Mucosa of rectum (tissue), 2 donors: ENCODE measurements around the gene MED14.

Source experiments
- H3K27ac ChIP-seq, 2 donors: one replicate each; pipeline ENCODE4 v1.7.0; 2013; ENCODE audit warnings: inconsistent platforms in 2 of 2, low read depth in 2 of 2, low read length in 2 of 2
- H3K27me3 ChIP-seq, 2 donors: one replicate each; pipeline ENCODE4 v1.7.0; 2013; ENCODE audit warnings: low read length in 2 of 2; ENCODE audit not compliant: control insufficient read depth in 2 of 2, insufficient read depth in 2 of 2
- H3K36me3 ChIP-seq, 2 donors: one replicate each; pipeline ENCODE4 v1.7.0; 2013; ENCODE audit warnings: low read length in 2 of 2; ENCODE audit not compliant: control insufficient read depth in 2 of 2, insufficient read depth in 2 of 2
- H3K4me1 ChIP-seq, 2 donors: one replicate each; pipeline ENCODE4 v1.7.0; 2013; ENCODE audit warnings: low read length in 2 of 2, mild to moderate bottlenecking in 1 of 2; ENCODE audit not compliant: control insufficient read depth in 2 of 2, insufficient read depth in 2 of 2
- H3K4me3 ChIP-seq, 2 donors: one replicate each; pipeline ENCODE4 v1.7.0; 2013; ENCODE audit warnings: low read length in 2 of 2
- H3K9ac ChIP-seq, 2 donors: one replicate each; pipeline ENCODE4 v1.7.0; 2013; ENCODE audit warnings: low read length in 2 of 2, low read depth in 1 of 2, mild to moderate bottlenecking in 1 of 2
- H3K9me3 ChIP-seq, 2 donors: one replicate each; pipeline ENCODE4 v1.7.0; 2013; ENCODE audit warnings: low read length in 2 of 2; ENCODE audit not compliant: control insufficient read depth in 2 of 2
- donor health status: healthy.
- donor health status: Normal muscosa, but diverticular disease.

The MED14 gene

DNA sequence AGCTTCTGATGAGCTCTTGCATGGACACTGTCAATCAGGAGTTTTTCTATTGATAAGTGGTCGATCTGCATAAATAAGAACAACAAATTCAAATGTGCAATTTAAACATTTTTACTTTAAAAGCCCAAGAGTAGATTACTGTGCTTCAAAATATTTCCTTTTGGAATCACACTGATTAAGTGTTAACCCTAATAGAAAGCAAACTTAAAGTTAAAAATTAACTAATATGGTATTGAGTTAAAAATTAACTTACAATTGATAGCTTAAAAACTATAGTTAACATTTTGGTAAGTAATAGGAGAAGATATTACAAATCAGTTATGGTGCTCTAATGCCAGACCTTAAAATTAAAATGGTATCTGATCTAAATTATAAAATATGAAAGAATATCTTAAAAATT is 25.9 kb downstream of the MED14 start:
- Histone ChIP-seq H3K27me3 (no peaks in the 10 kb centered on the region), H3K4me1 (no peaks in the 10 kb centered on the region), H3K36me3 (peaks cover 6 to 22% of the 10 kb centered on the region in 2 donors), H3K4me3 (no peak overlapping the region), H3K9ac (no peak overlapping the region), H3K9me3 (no peaks in the 10 kb centered on the region), H3K27ac (no peak overlapping the region)

GRCh38 chrX:40705658-40706312 is 29.6 kb downstream of the MED14 start:
- H3K4me3 ChIP-seq = no peak overlapping the region
- no peak overlapping the region for H3K27ac ChIP-seq
- no peaks in the 10 kb centered on the region for H3K27me3 ChIP-seq
- H3K4me1 ChIP-seq = no peaks in the 10 kb centered on the region
- H3K9me3 ChIP-seq = no peaks in the 10 kb centered on the region
- H3K36me3 ChIP-seq = peaks cover 11 to 18% of the 10 kb centered on the region in 2 donors
- no peak overlapping the region for H3K9ac ChIP-seq

DNA sequence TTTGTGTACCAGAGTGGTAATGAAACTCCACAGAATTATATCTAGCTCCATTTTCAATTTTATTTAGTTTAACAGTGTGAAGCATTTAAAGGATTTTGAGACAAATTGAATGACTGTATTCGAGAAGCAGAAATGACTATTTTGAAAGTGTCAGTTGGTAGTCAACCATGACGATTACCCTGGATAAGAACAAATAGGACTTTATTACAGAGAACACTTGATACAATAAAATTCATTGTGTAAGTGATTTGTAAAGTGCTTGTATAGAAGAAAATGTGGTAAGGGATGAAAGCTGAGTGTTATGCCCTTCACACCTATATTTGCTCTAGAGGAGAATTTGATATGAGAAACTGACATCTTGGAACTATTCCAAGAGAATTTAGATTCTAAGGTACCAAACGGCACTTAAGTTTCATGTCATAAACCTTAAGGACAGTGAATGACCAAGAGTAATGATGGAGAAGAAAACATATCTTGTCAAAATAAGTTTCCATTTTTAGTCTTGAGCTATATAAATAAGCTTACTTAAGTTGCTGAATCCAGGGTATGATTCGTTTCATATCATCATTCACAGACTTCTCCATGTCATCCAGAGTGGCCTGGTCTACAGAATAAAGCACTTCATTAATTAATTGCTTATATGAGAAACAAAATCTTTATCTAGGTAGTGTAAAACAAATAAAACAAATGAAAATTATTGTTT is 34.6 kb downstream of the MED14 start:
- no peak overlapping the region for H3K27ac ChIP-seq
- H3K9ac ChIP-seq = no peak overlapping the region
- H3K9me3 ChIP-seq = peaks cover 0 to 4% of the 10 kb centered on the region in 2 donors
- H3K4me3 ChIP-seq = no peak overlapping the region
- no peaks in the 10 kb centered on the region for H3K27me3 ChIP-seq
- H3K4me1 ChIP-seq = no peaks in the 10 kb centered on the region
- peaks cover 9 to 18% of the 10 kb centered on the region in 2 donors for H3K36me3 ChIP-seq

DNA sequence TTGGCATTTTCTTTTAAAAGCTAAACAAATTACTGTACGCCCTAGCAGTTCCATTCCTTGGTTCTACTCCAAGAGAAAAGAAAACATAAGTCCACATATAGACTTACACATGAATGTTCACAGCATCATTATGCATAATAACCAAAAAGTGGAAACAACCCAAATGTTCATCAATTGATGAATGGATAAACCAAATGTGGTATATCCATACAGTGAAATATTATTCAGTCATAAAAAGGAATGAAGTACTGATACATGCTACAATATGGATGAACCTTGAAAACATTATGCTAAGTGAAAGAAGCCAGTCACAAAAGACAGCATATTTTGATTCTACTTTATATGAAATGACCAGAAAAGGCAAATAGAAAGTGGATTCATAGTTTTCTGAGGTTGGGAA is 36.5 kb downstream of the MED14 start:
- Histone ChIP-seq H3K36me3 (peaks cover 6 to 26% of the 10 kb centered on the region in 2 donors), H3K9me3 (peaks cover 0 to 4% of the 10 kb centered on the region in 2 donors), H3K4me3 (no peak overlapping the region), H3K27me3 (no peaks in the 10 kb centered on the region), H3K9ac (no peak overlapping the region), H3K4me1 (no peaks in the 10 kb centered on the region), H3K27ac (no peak overlapping the region)

DNA sequence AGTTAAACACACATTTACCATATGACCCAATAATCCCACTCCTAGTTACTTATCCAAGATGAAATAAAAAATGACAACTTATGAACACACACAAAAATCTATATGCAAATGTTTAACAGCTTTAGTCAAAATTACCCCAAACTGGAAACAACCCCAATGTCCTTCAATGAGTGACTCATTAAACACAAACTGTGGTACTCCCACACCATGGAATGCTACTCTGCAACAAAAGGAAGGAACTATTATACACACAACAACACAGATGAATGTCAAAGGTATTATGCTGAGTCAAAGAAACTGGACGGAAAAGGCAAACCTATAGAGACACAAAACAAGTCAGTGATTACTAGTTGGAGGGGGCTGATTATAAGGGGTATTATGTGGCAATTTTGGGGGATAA is 40.5 kb downstream of the MED14 start:
- peaks cover 0 to 4% of the 10 kb centered on the region in 2 donors for H3K9me3 ChIP-seq
- no peak overlapping the region for H3K27ac ChIP-seq
- peaks cover 3 to 32% of the 10 kb centered on the region in 2 donors for H3K36me3 ChIP-seq
- H3K9ac ChIP-seq = no peak overlapping the region
- no peaks in the 10 kb centered on the region for H3K27me3 ChIP-seq
- H3K4me3 ChIP-seq = no peak overlapping the region
- no peaks in the 10 kb centered on the region for H3K4me1 ChIP-seq

DNA sequence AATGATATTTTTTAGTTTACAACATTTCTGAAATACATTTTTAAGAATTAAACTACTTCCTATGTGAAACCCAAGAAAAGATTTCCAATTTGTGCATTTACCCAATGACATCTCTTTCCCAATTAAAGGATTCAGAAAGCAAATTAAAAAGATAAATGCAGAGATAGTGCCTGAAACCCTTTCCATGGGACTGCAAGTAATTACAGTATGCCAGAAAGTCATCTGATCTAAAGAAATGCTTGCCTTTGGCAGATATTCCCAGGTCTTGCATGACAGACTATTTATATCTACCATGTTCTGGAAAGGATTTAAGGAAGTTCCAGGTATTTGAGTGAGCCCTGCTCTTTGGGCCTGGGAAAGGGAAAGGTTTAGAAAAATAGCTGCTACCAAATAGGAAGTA is 46.4 kb downstream of the MED14 start:
- Histone ChIP-seq H3K9ac (no peak overlapping the region), H3K27ac (no peak overlapping the region), H3K4me1 (no peaks in the 10 kb centered on the region), H3K36me3 (peaks cover 14 to 32% of the 10 kb centered on the region in 2 donors), H3K4me3 (no peak overlapping the region), H3K27me3 (no peaks in the 10 kb centered on the region), H3K9me3 (no peaks in the 10 kb centered on the region)

- Histone ChIP-seq H3K4me1 (no peaks in the 10 kb centered on the region), H3K27me3 (no peaks in the 10 kb centered on the region), H3K4me3 (no peak overlapping the region), H3K36me3 (peaks cover 21 to 27% of the 10 kb centered on the region in 2 donors), H3K27ac (no peak overlapping the region), H3K9me3 (no peaks in the 10 kb centered on the region), H3K9ac (no peak overlapping the region)
Measured at GRCh38 chrX:40687169-40687568, 48.2 kb downstream of the MED14 start.

- H3K9ac ChIP-seq = no peak overlapping the region
- H3K27me3 ChIP-seq = no peaks in the 10 kb centered on the region
- H3K4me1 ChIP-seq = no peaks in the 10 kb centered on the region
- peaks cover 27 to 28% of the 10 kb centered on the region in 2 donors for H3K36me3 ChIP-seq
- no peak overlapping the region for H3K27ac ChIP-seq
- no peaks in the 10 kb centered on the region for H3K9me3 ChIP-seq
- no peak overlapping the region for H3K4me3 ChIP-seq
Measured at GRCh38 chrX:40685362-40685918, 49.9 kb downstream of the MED14 start.

DNA sequence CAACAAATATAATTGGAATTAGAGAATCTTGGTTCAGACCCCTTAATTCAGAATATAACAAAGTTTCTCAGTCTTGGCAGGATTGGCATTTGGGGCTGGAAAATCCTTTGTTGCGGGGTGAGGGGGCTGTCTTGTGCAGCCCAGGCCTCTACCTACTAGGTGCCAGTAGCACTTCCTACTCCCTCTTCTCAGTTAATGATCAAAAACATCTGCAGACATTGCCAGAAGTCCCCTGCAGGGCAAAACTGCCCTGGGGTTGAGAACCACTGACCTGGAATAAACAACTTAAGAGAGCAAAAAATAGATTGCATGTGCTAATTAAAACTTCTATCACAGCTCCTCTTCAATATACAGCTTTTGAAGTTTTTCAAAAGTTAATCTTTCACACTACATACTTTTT is 51.2 kb downstream of the MED14 start:
- Histone ChIP-seq H3K36me3 (peaks cover 28 to 34% of the 10 kb centered on the region in 2 donors), H3K27ac (no peak overlapping the region), H3K9ac (no peak overlapping the region), H3K4me1 (no peaks in the 10 kb centered on the region), H3K9me3 (no peaks in the 10 kb centered on the region), H3K4me3 (no peak overlapping the region), H3K27me3 (no peaks in the 10 kb centered on the region)

DNA sequence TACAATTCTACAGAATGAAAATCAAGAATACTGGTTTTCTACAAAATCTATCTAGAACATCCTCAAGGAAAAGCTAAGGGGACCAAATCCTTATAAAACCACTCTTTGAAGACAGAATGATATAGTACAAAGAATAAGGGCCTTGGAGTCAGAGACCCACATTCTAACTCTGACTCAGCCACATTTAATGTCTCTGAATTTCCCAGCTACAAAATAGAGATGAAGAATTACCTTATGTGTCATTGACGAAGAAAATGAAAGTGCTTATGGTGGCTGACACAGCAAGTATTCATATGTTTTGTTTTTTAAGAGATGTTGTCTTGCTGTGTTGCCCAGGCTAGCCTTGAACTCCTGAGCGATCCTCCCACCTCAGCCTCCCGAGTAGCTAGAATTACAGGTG is 52.1 kb downstream of the MED14 start:
- H3K9me3 ChIP-seq = no peaks in the 10 kb centered on the region
- no peaks in the 10 kb centered on the region for H3K27me3 ChIP-seq
- no peak overlapping the region for H3K4me3 ChIP-seq
- no peaks in the 10 kb centered on the region for H3K4me1 ChIP-seq
- peaks cover 25 to 31% of the 10 kb centered on the region in 2 donors for H3K36me3 ChIP-seq
- H3K27ac ChIP-seq = no peak overlapping the region
- H3K9ac ChIP-seq = no peak overlapping the region
